ENCODE data around the gene UTS2.

- TF ChIP-seq, protein P1, sequence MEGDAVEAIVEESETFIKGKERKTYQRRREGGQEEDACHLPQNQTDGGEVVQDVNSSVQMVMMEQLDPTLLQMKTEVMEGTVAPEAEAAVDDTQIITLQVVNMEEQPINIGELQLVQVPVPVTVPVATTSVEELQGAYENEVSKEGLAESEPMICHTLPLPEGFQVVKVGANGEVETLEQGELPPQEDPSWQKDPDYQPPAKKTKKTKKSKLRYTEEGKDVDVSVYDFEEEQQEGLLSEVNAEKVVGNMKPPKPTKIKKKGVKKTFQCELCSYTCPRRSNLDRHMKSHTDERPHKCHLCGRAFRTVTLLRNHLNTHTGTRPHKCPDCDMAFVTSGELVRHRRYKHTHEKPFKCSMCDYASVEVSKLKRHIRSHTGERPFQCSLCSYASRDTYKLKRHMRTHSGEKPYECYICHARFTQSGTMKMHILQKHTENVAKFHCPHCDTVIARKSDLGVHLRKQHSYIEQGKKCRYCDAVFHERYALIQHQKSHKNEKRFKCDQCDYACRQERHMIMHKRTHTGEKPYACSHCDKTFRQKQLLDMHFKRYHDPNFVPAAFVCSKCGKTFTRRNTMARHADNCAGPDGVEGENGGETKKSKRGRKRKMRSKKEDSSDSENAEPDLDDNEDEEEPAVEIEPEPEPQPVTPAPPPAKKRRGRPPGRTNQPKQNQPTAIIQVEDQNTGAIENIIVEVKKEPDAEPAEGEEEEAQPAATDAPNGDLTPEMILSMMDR (IDR thresholded peaks at IDR 0.05; ENCODE audit: low read depth, low read length, missing input control), result no peak
- TF ChIP-seq ATF3 (IDR thresholded peaks at IDR 0.05) (no peak), FOXA1 (IDR thresholded peaks at IDR 0.05) (no peak), GABPA (IDR thresholded peaks at IDR 0.05 in 1 of 2, conservative IDR thresholded peaks at IDR 0.05 in 1 of 2) (no peak), YY1 (IDR thresholded peaks at IDR 0.05) (no peak), ZBTB33 (IDR thresholded peaks at IDR 0.05) (no peak), JUND (IDR thresholded peaks at IDR 0.05) (no peak), TAF1 (conservative IDR thresholded peaks at IDR 0.05) (no peak), EGR1 (IDR thresholded peaks at IDR 0.05; ENCODE audit: low read depth in 2 of 2) (no peak), RAD21 (IDR thresholded peaks at IDR 0.05) (no peak), SP1 (IDR thresholded peaks at IDR 0.05) (no peak)
- TF ChIP-seq, protein P2, sequence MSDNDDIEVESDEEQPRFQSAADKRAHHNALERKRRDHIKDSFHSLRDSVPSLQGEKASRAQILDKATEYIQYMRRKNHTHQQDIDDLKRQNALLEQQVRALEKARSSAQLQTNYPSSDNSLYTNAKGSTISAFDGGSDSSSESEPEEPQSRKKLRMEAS (IDR thresholded peaks at IDR 0.05), result no peak
- TF ChIP-seq, protein P3, sequence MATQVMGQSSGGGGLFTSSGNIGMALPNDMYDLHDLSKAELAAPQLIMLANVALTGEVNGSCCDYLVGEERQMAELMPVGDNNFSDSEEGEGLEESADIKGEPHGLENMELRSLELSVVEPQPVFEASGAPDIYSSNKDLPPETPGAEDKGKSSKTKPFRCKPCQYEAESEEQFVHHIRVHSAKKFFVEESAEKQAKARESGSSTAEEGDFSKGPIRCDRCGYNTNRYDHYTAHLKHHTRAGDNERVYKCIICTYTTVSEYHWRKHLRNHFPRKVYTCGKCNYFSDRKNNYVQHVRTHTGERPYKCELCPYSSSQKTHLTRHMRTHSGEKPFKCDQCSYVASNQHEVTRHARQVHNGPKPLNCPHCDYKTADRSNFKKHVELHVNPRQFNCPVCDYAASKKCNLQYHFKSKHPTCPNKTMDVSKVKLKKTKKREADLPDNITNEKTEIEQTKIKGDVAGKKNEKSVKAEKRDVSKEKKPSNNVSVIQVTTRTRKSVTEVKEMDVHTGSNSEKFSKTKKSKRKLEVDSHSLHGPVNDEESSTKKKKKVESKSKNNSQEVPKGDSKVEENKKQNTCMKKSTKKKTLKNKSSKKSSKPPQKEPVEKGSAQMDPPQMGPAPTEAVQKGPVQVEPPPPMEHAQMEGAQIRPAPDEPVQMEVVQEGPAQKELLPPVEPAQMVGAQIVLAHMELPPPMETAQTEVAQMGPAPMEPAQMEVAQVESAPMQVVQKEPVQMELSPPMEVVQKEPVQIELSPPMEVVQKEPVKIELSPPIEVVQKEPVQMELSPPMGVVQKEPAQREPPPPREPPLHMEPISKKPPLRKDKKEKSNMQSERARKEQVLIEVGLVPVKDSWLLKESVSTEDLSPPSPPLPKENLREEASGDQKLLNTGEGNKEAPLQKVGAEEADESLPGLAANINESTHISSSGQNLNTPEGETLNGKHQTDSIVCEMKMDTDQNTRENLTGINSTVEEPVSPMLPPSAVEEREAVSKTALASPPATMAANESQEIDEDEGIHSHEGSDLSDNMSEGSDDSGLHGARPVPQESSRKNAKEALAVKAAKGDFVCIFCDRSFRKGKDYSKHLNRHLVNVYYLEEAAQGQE (IDR thresholded peaks at IDR 0.05), result no peak
Measured at GRCh38 chr1:7809742-7810141, 43.1 kb downstream of the UTS2 start.

Data from liver (tissue), 3 donors.